BLaER1 (cell line): Measurements from ENCODE around the gene RSRC1.

Source experiments
- H3K27ac ChIP-seq: shearing (Covaris generic); formaldehyde crosslinking; 2 replicates; pipeline ENCODE4 v1.8.1; 2022
- H3K27me3 ChIP-seq: shearing (Covaris generic); formaldehyde crosslinking; 2 replicates; pipeline ENCODE4 v1.8.1; 2022
- H3K36me3 ChIP-seq: shearing (Covaris generic); formaldehyde crosslinking; 2 replicates; pipeline ENCODE4 v1.8.1; 2022
- H3K4me1 ChIP-seq: shearing (Covaris generic); formaldehyde crosslinking; 2 replicates; pipeline ENCODE4 v1.8.1; 2022
- H3K4me2 ChIP-seq: shearing (Covaris generic); formaldehyde crosslinking; 2 replicates; pipeline ENCODE4 v1.8.1; 2022
- H3K4me3 ChIP-seq: shearing (Covaris generic); formaldehyde crosslinking; 2 replicates; pipeline ENCODE4 v1.8.1; 2022
- H3K9ac ChIP-seq: shearing (Covaris generic); formaldehyde crosslinking; 2 replicates; pipeline ENCODE4 v1.8.1; 2022
- H3K9me3 ChIP-seq: shearing (Covaris generic); formaldehyde crosslinking; 2 replicates; pipeline ENCODE4 v1.8.1; 2022
- H4K20me1 ChIP-seq: shearing (Covaris generic); formaldehyde crosslinking; 2 replicates; pipeline ENCODE4 v1.8.1; 2022
- Cebpa-rat ChIP-seq: shearing (Covaris generic); IDR thresholded peaks from 2 replicates; pipeline ENCODE4 v1.8.1; 2022

RSRC1 gene

GRCh38 chr3:158258619-158259018, 148.7 kb downstream of the RSRC1 start:
- Histone ChIP-seq H3K9me3 (peaks cover 9% of the 10 kb centered on the region), H3K27me3 (no peaks in the 10 kb centered on the region), H3K27ac (no peak overlapping the region), H3K4me1 (no peaks in the 10 kb centered on the region), H3K9ac (no peak overlapping the region), H3K4me2 (no peak overlapping the region), H4K20me1 (no peaks in the 10 kb centered on the region), H3K4me3 (no peak overlapping the region), H3K36me3 (peaks cover 16% of the 10 kb centered on the region)
- no peak for TF ChIP-seq Cebpa-rat

DNA sequence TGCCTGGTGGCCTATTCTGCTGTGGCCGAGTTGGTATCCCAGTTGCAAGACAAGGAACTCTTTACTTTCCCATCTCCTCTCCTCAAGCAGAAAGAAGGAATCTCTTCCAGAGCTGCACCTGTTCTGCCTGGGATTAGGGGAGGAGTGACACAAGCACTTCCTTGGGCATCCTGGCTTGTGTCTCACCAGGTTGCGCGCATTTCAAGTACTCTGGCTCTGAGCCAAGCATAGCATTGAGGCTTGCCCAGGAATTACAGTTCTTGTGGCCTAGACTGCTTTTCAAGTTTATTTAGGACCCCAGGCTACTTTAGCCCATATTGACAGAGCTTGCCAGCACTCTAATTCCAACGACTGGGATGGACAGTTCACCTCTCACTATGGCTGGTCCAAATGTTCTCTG, 150.5 kb downstream of the RSRC1 start:
- Histone ChIP-seq H3K9me3 (peaks cover 7% of the 10 kb centered on the region; the same call in 1 of the 2 replicates), H3K27me3 (no peaks in the 10 kb centered on the region), H3K4me2 (no peak overlapping the region), H4K20me1 (no peaks in the 10 kb centered on the region), H3K4me3 (no peak overlapping the region), H3K4me1 (no peaks in the 10 kb centered on the region), H3K36me3 (peaks cover 16% of the 10 kb centered on the region), H3K9ac (no peak overlapping the region), H3K27ac (no peak overlapping the region)
- no peak for TF ChIP-seq Cebpa-rat

GRCh38 chr3:158261371-158261991, 151.6 kb downstream of the RSRC1 start:
- Histone ChIP-seq H3K4me2 (no peak overlapping the region), H3K27me3 (no peaks in the 10 kb centered on the region), H3K4me3 (no peak overlapping the region), H3K36me3 (peaks cover 16% of the 10 kb centered on the region), H4K20me1 (no peaks in the 10 kb centered on the region), H3K9ac (no peak overlapping the region), H3K9me3 (peaks cover 13% of the 10 kb centered on the region), H3K4me1 (no peaks in the 10 kb centered on the region), H3K27ac (no peak overlapping the region)
- no peak for TF ChIP-seq Cebpa-rat

DNA sequence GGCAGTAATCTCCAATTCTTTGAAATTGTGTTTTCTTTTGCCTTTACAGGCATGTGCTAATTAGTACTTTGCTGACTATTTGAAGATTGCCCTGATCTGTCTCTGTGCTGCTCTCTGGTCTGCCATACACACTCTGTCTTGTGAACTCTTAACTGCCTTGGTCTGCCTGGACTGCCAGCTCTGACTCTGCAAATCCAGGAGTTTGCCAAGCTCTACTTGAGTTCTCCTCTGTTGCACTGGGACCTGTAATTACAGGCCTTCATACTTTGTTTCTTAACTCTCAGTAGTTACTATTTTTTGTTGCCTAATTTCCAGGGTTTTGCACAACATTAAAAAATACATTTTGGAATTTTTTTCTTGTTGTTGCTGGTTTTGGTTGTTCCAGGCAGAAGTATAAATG, 155.0 kb downstream of the RSRC1 start:
- no peaks in the 10 kb centered on the region for H4K20me1 ChIP-seq
- no peak overlapping the region for H3K9ac ChIP-seq
- H3K4me3 ChIP-seq: no peak overlapping the region
- peaks cover 20% of the 10 kb centered on the region for H3K36me3 ChIP-seq
- TF ChIP-seq Cebpa-rat: no peak
- no peak overlapping the region for H3K4me2 ChIP-seq
- H3K4me1 ChIP-seq: no peaks in the 10 kb centered on the region
- H3K27me3 ChIP-seq: no peaks in the 10 kb centered on the region
- H3K9me3 ChIP-seq: peaks cover 25% of the 10 kb centered on the region
- H3K27ac ChIP-seq: no peak overlapping the region

GRCh38 chr3:158267015-158267414, 157.1 kb downstream of the RSRC1 start:
- Histone ChIP-seq H3K9me3 (peaks cover 25% of the 10 kb centered on the region), H3K4me1 (no peaks in the 10 kb centered on the region), H3K36me3 (peaks cover 8% of the 10 kb centered on the region), H3K9ac (no peak overlapping the region), H4K20me1 (no peaks in the 10 kb centered on the region), H3K4me3 (no peak overlapping the region), H3K4me2 (no peak overlapping the region), H3K27ac (no peak overlapping the region), H3K27me3 (no peaks in the 10 kb centered on the region)
- no peak for TF ChIP-seq Cebpa-rat

DNA sequence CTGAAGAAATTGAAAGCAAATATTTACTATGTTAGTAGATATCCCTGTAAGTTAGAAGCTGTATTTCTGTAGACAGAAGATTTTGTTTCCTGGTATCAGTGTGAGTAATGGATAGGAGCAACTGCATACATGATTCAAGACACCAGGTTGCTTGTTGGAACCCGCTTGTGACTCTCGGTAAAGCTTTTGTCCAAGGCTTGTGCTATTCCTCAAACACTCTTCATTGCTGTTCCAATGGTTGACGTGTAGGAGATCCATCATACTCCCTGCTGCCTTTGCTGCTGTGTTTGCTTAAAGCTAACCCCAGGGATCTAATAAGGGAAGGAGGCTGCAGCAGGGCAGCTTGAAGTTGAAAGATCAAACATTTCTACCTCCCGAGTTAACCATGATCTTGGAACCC, 160.1 kb downstream of the RSRC1 start:
- Histone ChIP-seq H3K36me3 (peaks cover 8% of the 10 kb centered on the region), H3K4me1 (no peaks in the 10 kb centered on the region), H3K9ac (no peak overlapping the region), H3K9me3 (peaks cover 23% of the 10 kb centered on the region), H3K4me2 (no peak overlapping the region), H4K20me1 (no peaks in the 10 kb centered on the region), H3K27me3 (no peaks in the 10 kb centered on the region), H3K27ac (no peak overlapping the region), H3K4me3 (no peak overlapping the region)
- TF ChIP-seq Cebpa-rat: no peak

DNA sequence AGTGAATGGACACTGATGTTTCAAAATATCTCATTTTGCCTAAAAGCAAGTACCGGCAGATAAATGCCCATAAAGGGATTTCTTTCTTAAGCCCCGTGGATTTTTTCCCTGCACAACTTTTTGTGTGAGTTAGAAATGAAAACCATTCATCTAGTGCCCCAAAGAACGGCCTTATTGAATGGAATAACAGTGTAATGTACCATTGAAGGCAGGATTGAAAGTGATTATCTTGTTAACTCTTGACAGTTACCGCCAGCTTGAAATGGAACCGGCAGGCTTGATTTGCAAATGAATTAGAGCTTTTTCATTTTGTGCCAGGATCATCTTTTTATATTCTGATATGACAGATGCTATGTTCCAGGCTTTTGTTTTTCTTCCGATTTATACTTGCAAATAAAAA, 162.2 kb downstream of the RSRC1 start:
- no peak overlapping the region for H3K9ac ChIP-seq
- no peaks in the 10 kb centered on the region for H3K27me3 ChIP-seq
- H3K27ac ChIP-seq: no peak overlapping the region
- no peak overlapping the region for H3K4me3 ChIP-seq
- H3K4me2 ChIP-seq: no peak overlapping the region
- H3K4me1 ChIP-seq: no peaks in the 10 kb centered on the region
- TF ChIP-seq Cebpa-rat: no peak
- no peaks in the 10 kb centered on the region for H4K20me1 ChIP-seq
- H3K36me3 ChIP-seq: peaks cover 2% of the 10 kb centered on the region; the same call in 1 of the 2 replicates
- H3K9me3 ChIP-seq: peaks cover 6% of the 10 kb centered on the region

- Histone ChIP-seq H3K36me3 (peaks cover 9% of the 10 kb centered on the region; the same call in 1 of the 2 replicates), H3K4me1 (no peaks in the 10 kb centered on the region), H3K4me3 (no peak overlapping the region), H3K9me3 (no peaks in the 10 kb centered on the region), H4K20me1 (no peaks in the 10 kb centered on the region), H3K27ac (no peak overlapping the region), H3K9ac (no peak overlapping the region), H3K4me2 (no peak overlapping the region), H3K27me3 (no peaks in the 10 kb centered on the region)
- no peak for TF ChIP-seq Cebpa-rat
These were observed 163.8 kb downstream of the RSRC1 start for GRCh38 chr3:158273656-158274055.

- no peak overlapping the region for H3K4me2 ChIP-seq
- no peaks in the 10 kb centered on the region for H3K27me3 ChIP-seq
- no peak for TF ChIP-seq Cebpa-rat
- no peak overlapping the region for H3K4me3 ChIP-seq
- peaks cover 9% of the 10 kb centered on the region; the same call in 1 of the 2 replicates for H3K36me3 ChIP-seq
- no peak overlapping the region for H3K27ac ChIP-seq
- no peaks in the 10 kb centered on the region for H4K20me1 ChIP-seq
- no peak overlapping the region for H3K9ac ChIP-seq
- H3K4me1 ChIP-seq: no peaks in the 10 kb centered on the region
- no peaks in the 10 kb centered on the region for H3K9me3 ChIP-seq
These were observed 168.3 kb downstream of the RSRC1 start for GRCh38 chr3:158278187-158278586.

- Histone ChIP-seq H3K4me3 (no peak overlapping the region), H3K4me1 (no peaks in the 10 kb centered on the region), H3K4me2 (no peak overlapping the region), H4K20me1 (no peaks in the 10 kb centered on the region), H3K9me3 (no peaks in the 10 kb centered on the region), H3K27ac (no peak overlapping the region), H3K36me3 (peaks cover 9% of the 10 kb centered on the region; the same call in 1 of the 2 replicates), H3K27me3 (no peaks in the 10 kb centered on the region), H3K9ac (no peak overlapping the region)
- no peak for TF ChIP-seq Cebpa-rat
These were observed 169.7 kb downstream of the RSRC1 start for GRCh38 chr3:158279609-158280008.

DNA sequence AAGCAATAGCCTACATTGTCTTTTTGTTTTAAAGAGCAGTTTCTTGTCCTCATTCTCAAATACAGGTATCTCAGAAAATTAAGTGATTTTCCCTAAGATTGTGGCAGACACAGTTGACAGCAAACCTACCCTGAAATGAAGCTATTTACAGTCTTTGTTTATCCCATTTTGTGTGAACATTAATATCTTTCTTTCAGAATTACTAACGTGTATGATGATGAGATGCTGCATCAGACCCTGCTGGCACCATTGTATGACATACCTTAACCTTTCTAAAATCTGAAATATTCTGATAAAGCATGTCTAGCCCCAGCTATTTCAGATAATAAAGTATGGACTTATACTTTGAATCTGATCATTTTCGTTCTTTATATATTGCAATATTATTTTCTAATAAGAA, 185.9 kb downstream of the RSRC1 start:
- no peak for TF ChIP-seq Cebpa-rat
- no peaks in the 10 kb centered on the region for H3K27me3 ChIP-seq
- H4K20me1 ChIP-seq: no peaks in the 10 kb centered on the region
- H3K4me1 ChIP-seq: no peaks in the 10 kb centered on the region
- H3K36me3 ChIP-seq: no peaks in the 10 kb centered on the region; the same call in 1 of the 2 replicates
- no peak overlapping the region for H3K4me2 ChIP-seq
- no peak overlapping the region for H3K27ac ChIP-seq
- no peaks in the 10 kb centered on the region for H3K9me3 ChIP-seq
- no peak overlapping the region for H3K9ac ChIP-seq
- no peak overlapping the region for H3K4me3 ChIP-seq
